SU-DHL-6 (cell line): ENCODE data around the gene GOLGA1.
A peak's percentile ranks its signal among the peaks of the same experiment; 100 is the strongest.

Experiments used
- EZH2phosphoT487 ChIP-seq: fragments of 200-600 bp; sonication (generic), shearing (Covaris generic); conservative IDR thresholded peaks from 2 replicates; pipeline ENCODE4 v1.6.1; 2018; ENCODE audit warnings: mild to moderate bottlenecking, antibody characterized with exemption, low read length, moderate library complexity, mixed read lengths
- TF ChIP-seq, protein P1 (sequence below): fragments of 200-600 bp; sonication (generic); IDR thresholded peaks from one replicate; pipeline ENCODE4 v1.5.1; 2017; ENCODE audit warnings: antibody characterized with exemption, mild to moderate bottlenecking, low read length, moderate library complexity; ENCODE audit not compliant: insufficient read depth, poor library complexity, severe bottlenecking

DNA sequence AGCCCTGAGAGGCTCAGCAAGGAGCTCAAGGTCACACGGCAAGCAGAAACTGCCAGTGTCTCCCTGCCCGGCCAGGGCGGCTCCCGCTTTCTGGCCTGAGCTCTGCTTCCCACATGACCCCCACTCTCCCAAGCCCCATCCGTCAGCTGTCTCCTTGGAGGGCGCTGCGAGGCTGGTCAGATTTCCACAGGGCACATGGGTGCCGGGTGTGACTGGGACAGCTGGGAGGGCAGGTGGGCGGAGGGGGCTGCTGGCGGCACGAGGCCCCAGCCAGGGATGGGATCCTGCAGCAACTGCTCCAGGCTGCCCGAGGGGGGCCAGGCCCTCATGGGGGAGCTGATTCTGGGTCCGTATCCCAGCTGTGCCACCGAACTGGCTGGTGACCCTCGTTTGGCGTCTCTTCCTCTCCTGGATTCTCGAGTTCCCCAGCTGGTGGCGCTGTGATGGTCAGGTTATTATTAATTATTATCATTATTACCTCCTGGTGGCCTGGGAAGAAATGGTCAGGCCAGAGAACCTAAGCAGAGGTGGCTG, 100.5 kb downstream of the GOLGA1 start:
- TF ChIP-seq, protein P1, sequence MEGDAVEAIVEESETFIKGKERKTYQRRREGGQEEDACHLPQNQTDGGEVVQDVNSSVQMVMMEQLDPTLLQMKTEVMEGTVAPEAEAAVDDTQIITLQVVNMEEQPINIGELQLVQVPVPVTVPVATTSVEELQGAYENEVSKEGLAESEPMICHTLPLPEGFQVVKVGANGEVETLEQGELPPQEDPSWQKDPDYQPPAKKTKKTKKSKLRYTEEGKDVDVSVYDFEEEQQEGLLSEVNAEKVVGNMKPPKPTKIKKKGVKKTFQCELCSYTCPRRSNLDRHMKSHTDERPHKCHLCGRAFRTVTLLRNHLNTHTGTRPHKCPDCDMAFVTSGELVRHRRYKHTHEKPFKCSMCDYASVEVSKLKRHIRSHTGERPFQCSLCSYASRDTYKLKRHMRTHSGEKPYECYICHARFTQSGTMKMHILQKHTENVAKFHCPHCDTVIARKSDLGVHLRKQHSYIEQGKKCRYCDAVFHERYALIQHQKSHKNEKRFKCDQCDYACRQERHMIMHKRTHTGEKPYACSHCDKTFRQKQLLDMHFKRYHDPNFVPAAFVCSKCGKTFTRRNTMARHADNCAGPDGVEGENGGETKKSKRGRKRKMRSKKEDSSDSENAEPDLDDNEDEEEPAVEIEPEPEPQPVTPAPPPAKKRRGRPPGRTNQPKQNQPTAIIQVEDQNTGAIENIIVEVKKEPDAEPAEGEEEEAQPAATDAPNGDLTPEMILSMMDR, result peak; percentile 75
- TF ChIP-seq EZH2phosphoT487, result no peak
